Activated naive CD4-positive, alpha-beta T cell treated with anti-CD3 and anti-CD28 coated beads, Interleukin-2, amount 50 U/mL, for 24 hours (primary cell): ENCODE results near the gene RNF144A.
"Not testable (repeated sequence)": the region's sequence is repeated elsewhere in the genome, so short reads cannot be mapped to it uniquely, and the experiment has no call there.

Experiments
- H3K27ac Mint-ChIP-seq: one replicate; pipeline ENCODE4 v1.8.0; 2021; ENCODE audit warnings: mild to moderate bottlenecking, mixed read lengths
- H3K27me3 Mint-ChIP-seq: one replicate; pipeline ENCODE4 v1.8.0; 2021; ENCODE audit warnings: mixed read lengths
- H3K36me3 Mint-ChIP-seq: one replicate; pipeline ENCODE4 v1.8.0; 2021; ENCODE audit warnings: mixed read lengths
- H3K4me1 Mint-ChIP-seq: one replicate; pipeline ENCODE4 v1.8.0; 2021; ENCODE audit warnings: mixed read lengths
- H3K4me3 Mint-ChIP-seq: one replicate; pipeline ENCODE4 v1.8.0; 2021; ENCODE audit warnings: mild to moderate bottlenecking, mixed read lengths
- H3K9me3 Mint-ChIP-seq: one replicate; pipeline ENCODE4 v1.8.0; 2021; ENCODE audit warnings: mixed read lengths

Gene RNF144A

DNA sequence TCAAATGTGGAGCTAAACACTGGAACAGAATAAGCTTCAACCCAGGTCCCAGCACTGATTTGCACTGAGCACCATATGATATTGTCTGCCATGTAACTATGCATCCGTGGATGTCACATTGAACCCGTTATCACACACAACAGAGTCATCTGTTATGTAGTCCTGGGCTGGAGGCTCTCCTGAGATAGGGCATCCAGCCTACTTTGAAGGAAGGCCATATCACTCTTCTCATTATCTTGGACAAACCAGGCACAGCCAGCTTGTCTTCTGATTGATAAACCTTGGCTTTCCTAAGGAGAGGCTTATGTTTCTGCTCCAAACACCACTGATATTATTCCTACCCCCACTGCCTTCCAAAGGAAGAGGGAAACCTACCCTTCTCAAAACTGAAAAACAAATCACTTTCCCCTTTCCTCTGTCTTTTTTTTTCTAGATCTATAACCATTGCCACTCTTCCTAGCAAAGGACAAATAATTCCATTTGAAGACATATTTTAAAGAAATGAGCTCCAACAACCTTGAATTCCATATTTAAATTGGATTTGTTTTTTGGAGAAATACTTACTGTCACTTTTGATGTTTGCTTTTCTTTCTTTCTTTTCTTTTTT lies 23.2 kb upstream of the RNF144A start:
- H3K4me3 Mint-ChIP-seq: no peak overlapping the region
- H3K9me3 Mint-ChIP-seq: no peaks in the 10 kb centered on the region
- no peaks in the 10 kb centered on the region for H3K27me3 Mint-ChIP-seq
- H3K4me1 Mint-ChIP-seq: peaks cover 12% of the 10 kb centered on the region
- peak overlapping the region; percentile 57 for H3K27ac Mint-ChIP-seq
- H3K36me3 Mint-ChIP-seq: peaks cover 2% of the 10 kb centered on the region

DNA sequence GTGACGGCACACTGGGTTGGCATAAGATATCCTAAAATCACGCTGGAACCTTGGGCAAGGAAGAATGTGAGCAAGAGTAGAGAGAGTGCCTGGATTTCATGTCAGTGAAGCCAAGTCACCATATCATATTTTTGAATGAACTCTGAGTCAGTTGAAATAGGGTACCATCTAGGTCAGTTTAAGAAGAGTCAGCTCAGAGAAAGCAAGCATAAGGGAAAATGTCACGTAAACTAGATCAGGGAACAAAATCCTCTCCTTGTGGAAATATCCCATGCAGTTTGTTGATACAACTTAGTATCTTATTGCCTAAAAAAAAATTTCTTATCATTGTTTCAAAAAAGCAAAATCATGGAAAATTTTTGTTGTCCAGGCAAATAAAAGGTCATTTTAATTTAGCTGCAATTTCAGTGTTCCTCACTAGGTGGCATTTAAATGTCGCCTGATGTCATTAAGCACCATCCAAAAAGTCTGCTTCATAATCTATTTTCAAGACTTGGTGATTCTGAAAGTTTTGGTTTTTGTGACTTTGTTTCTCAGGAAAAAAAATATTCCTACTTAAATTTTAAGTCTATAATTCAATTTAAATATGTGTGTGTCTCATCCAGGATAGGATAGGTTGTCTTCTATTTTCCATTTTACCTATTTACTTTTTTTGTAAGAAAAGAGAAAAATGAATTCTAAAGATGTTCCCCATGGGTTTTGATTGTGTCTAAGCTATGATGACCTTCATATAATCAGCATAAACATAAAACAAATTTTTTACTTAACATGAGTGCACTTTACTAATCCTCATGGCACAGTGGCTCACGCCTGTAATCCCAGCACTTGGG lies 20.1 kb upstream of the RNF144A start:
- Mint-ChIP-seq H3K4me3 (no peak overlapping the region), H3K4me1 (peaks cover 22% of the 10 kb centered on the region), H3K27me3 (no peaks in the 10 kb centered on the region), H3K27ac (peak overlapping the region; percentile 94), H3K36me3 (peaks cover 17% of the 10 kb centered on the region), H3K9me3 (no peaks in the 10 kb centered on the region)

DNA sequence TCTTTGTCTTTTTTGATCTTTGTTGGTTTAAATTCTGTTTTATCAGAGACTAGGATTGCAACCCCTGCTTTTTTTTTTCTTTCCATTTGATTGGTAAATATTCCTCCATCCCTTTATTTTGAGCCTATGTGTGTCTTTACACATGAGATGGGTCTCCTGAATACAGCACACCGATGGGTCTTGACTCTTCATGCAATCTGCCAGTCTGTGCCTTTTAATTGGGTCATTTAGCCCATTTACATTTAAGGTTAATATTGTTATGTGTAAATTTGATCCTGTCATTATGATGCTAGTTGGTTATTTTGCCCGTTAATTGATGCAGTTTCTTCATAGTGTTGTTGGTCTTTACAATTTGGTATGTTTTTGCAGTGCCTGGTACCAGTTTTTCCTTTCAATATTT lies 14.6 kb upstream of the RNF144A start:
- not testable (repeated sequence) for H3K9me3 Mint-ChIP-seq, H3K27me3 Mint-ChIP-seq, H3K4me3 Mint-ChIP-seq, H3K27ac Mint-ChIP-seq
- H3K4me1 Mint-ChIP-seq: peaks cover 44% of the 10 kb centered on the region
- peaks cover 31% of the 10 kb centered on the region for H3K36me3 Mint-ChIP-seq

DNA sequence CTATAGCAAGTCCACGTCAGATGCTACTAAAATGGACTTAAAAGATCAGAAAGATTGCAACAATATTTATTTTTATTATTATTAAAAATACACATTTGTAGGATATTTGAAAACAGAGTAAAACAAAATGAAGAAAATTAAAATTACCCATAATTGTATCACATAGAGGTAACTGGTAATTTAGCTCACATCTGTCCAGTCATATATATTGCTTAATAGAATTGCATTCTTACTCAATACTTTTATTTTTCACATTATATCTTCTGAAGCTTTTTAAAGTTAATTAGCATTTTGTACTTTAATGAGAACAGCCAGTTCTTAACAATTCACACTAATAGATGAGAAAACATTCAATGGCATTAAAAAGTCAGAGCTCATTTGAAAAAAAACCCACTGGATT lies 11.5 kb upstream of the RNF144A start:
- Mint-ChIP-seq H3K9me3 (peaks cover 13% of the 10 kb centered on the region), H3K4me3 (no peak overlapping the region), H3K27ac (no peak overlapping the region), H3K36me3 (peaks cover 30% of the 10 kb centered on the region), H3K4me1 (peaks cover 62% of the 10 kb centered on the region), H3K27me3 (no peaks in the 10 kb centered on the region)

DNA sequence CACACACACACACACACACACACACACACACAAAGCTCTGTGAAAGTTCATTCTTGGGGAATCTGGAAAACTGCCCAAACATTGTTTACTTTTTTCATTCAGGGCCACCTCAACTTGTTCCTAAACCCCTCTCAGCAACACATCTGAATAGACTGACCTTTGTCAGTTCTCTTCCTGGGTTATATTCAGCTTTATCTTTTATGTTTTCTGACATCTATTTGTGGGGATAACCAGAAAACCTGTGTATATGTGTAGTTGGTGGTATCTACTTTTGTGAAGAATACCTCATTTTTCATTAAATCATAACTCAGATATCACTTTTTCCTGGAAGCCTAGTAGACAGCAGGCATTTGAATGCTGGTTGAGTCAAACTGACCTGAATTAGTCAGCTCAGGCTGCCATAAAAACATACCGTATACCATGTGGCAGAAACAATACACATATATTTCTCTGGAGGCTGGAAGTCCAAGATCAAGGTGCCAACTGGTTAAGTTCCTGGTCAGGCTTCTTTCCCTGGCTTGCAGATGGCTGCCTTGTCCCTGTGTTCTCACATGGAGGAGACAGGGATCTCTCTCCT lies 11.0 kb upstream of the RNF144A start:
- H3K27ac Mint-ChIP-seq: peak overlapping the region; percentile 97

DNA sequence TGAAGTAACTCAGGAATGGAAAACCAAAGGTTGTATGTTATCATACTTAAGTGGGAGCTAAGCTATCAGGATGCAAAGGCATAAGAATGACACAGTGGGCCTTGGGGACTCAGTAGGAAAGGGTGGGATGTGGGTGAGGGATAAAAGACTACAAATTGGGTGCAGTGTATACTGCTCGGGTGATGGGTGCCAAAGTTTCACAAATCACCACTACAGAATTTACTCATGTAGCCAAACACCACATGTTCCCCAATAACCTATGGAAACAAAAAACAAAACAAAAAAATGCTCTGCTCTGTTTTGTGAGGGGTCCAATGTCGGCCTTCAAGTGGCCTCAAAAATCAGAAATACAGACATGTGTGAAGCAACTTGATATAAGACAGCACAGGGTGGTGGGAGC lies 8.9 kb upstream of the RNF144A start:
- Mint-ChIP-seq H3K9me3 (peaks cover 10% of the 10 kb centered on the region), H3K36me3 (peaks cover 17% of the 10 kb centered on the region), H3K4me3 (peak overlapping the region; percentile 85), H3K27ac (peak overlapping the region; percentile 97), H3K4me1 (peaks cover 85% of the 10 kb centered on the region), H3K27me3 (no peaks in the 10 kb centered on the region)

More for the DNA sequence above, 11.0 kb upstream of the RNF144A start:
- Mint-ChIP-seq H3K27me3 (no peaks in the 10 kb centered on the region), H3K4me3 (peak overlapping the region; percentile 31), H3K4me1 (peaks cover 68% of the 10 kb centered on the region), H3K9me3 (peaks cover 13% of the 10 kb centered on the region), H3K36me3 (peaks cover 30% of the 10 kb centered on the region)

DNA sequence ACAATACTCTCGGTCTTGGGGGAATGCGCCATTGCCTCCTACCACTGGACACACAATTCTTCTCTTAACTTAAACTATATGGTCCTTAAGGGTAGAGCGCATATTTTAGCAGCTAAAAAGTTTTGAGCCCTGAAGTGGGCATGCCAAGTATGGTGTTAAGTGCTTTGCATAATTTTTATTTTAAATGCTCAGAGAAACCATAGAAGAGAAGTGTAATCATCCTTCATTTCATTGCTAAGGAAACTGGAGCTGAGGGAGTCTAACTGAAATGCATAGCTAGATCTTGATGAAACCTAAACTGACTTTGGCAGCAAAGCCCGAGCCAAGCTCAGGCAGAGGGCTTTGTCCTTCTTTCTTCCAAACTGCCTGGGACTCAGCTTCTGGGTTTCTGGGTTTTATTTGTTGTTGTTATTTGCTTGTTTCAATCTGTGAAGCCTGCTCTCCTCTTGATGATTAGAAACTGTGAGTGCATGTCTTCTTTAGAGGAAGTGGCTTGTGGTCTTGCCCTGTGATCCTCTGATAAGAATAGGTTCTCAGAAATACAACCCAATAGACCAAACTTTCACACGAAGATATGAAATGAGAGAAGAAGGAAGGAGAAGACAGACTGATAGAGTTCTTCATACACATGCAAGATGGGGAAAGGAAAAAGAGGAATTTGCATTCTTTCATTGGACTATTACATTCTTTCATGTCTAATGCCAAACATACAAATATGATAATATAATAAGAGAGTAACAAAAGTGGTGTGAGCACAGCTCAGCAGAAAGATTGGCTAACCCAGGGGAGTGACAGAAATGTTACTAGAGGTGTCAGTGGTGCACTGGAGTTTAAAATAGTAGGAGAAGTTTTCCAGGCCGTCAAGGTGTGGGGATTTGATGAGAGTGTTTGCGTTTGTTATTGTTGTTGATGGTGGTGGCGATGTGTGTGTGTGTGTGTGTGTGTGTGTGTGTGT lies 7.5 kb upstream of the RNF144A start:
- H3K36me3 Mint-ChIP-seq: peaks cover 16% of the 10 kb centered on the region

DNA sequence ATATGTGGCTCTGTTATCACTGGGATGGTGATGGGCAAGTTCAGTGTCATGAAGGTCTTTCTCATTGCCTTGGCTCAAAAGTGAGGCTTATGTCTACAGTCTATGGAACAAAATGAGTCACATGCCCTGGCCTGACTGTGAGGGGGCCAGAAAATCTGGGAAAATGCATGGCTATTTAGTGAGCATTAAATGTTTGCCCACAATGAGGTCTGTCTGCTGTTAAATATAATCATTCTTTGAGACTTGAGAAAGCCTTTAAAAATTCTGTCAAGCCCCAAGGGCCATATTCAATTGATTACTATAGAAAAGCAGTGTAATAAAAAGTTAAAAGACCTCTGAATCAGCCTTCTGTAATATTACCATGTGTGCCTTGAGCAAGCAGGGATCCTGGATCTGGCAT lies 5.5 kb upstream of the RNF144A start:
- peak overlapping the region; percentile 97 for H3K27ac Mint-ChIP-seq
- peaks cover 14% of the 10 kb centered on the region for H3K36me3 Mint-ChIP-seq
- peaks cover 6% of the 10 kb centered on the region for H3K9me3 Mint-ChIP-seq
- peak overlapping the region; percentile 78 for H3K4me3 Mint-ChIP-seq
- peaks cover 98% of the 10 kb centered on the region for H3K4me1 Mint-ChIP-seq
- H3K27me3 Mint-ChIP-seq: no peaks in the 10 kb centered on the region

More for the DNA sequence above, 7.5 kb upstream of the RNF144A start:
- Mint-ChIP-seq H3K27me3 (no peaks in the 10 kb centered on the region), H3K4me3 (peak overlapping the region; percentile 85), H3K27ac (peak overlapping the region; percentile 97), H3K9me3 (peaks cover 6% of the 10 kb centered on the region), H3K4me1 (peaks cover 93% of the 10 kb centered on the region)

DNA sequence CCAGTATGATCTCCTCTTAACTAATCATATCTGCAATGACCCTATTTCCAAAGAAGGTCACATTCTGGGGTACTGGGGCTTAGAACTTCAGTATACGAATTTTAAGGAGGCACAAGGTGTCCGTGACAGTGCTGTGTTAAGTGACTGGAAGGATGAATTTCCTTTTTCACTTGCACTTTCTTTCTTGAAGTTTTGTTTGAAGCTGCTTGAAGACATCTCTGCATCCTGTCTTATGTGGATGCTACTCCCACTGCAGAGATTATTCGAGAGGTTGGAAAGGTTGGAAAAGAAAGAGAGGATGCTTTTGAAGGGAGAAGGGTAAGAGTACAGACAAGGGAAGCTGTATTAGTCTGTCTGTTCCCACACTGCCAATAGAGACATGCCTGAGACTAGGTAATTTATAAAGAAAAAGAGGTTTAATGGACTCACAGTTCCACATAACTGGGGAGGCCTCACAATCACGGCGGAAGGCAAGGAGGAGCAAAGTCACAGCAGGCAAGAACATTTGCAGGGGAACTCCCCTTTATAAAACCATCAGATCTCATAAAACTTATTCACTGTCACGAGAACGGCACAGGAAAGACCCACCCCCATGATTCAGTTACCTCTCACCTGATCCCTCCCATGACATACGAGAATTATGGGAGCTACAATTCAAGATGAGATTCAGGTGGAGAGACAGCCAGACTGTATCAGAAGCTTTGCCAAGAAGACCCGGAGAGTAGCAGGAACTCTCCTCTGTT lies 3.6 kb upstream of the RNF144A start:
- Mint-ChIP-seq H3K36me3 (peaks cover 9% of the 10 kb centered on the region), H3K27ac (peak overlapping the region; percentile 98)

DNA sequence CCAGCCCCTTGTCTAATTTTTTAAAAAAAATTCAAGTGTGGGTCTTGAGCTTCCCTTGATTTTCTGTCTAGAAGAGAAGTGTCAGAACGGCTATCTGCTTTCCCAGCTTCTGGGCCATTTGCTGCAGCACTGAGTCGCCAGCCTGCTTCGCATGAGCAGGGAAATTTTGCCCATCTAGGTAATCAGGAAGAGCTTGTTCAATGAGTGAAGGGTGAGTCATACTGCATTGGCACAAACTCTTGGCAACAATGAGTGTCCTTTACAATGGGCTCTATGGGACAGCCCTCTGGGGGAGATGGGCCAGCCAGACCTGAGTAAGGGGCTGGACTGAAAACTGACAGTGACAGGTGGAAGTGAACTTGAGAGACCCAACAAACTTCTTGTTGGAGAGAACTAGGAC lies 2.4 kb upstream of the RNF144A start:
- no peaks in the 10 kb centered on the region for H3K9me3 Mint-ChIP-seq
- peaks cover 13% of the 10 kb centered on the region for H3K36me3 Mint-ChIP-seq
- no peaks in the 10 kb centered on the region for H3K27me3 Mint-ChIP-seq
- peak overlapping the region; percentile 61 for H3K4me3 Mint-ChIP-seq
- peak overlapping the region; percentile 98 for H3K27ac Mint-ChIP-seq
- peaks cover 81% of the 10 kb centered on the region for H3K4me1 Mint-ChIP-seq

More for the DNA sequence above, 3.6 kb upstream of the RNF144A start:
- peaks cover 81% of the 10 kb centered on the region for H3K4me1 Mint-ChIP-seq
- no peaks in the 10 kb centered on the region for H3K27me3 Mint-ChIP-seq
- H3K9me3 Mint-ChIP-seq: no peaks in the 10 kb centered on the region
- peak overlapping the region; percentile 89 for H3K4me3 Mint-ChIP-seq

DNA sequence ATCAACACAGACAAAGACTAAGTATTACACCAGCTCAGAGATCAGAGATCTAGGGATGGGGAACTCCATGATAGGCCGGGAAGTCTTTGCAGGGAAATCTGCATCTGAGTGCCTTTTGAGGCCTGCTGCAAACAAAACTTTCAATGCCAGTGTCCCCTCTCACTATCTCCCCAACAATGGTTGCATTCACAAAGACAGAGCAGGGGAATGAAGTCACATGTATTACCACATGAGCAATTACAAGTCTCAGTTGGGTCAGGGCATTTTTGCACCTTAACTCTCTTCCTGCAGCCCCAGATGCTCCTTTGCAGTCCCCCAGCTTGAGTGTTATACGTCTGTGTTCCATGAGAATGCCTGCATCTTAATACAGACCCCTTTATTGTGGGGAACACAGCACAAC lies 1.8 kb upstream of the RNF144A start:
- peaks cover 10% of the 10 kb centered on the region for H3K36me3 Mint-ChIP-seq
- peak overlapping the region; percentile 98 for H3K27ac Mint-ChIP-seq
- H3K4me3 Mint-ChIP-seq: peak overlapping the region; percentile 61
- H3K9me3 Mint-ChIP-seq: no peaks in the 10 kb centered on the region
- H3K4me1 Mint-ChIP-seq: peaks cover 81% of the 10 kb centered on the region
- no peaks in the 10 kb centered on the region for H3K27me3 Mint-ChIP-seq

DNA sequence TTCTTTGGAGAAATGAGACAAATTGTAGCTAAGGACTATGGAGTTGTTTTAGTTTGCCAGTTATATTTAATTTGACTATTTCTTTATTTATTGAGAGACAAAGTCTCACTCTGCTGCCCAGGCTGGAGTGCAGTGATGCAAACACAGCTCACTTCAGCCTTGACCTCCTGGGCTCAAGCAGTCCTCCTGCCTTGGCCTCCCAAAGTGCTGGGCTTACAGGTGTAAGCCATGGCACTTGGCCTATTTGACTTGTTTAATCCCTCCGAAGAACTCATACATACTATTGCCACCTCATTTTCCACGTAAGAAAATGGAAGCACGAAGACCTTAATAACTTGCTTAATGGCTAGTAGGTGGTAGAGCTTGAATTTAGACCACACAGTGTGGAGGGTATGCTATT lies 988 bp upstream of the RNF144A start:
- H3K36me3 Mint-ChIP-seq: peaks cover 10% of the 10 kb centered on the region
- peaks cover 81% of the 10 kb centered on the region for H3K4me1 Mint-ChIP-seq
- H3K27me3 Mint-ChIP-seq: no peaks in the 10 kb centered on the region

DNA sequence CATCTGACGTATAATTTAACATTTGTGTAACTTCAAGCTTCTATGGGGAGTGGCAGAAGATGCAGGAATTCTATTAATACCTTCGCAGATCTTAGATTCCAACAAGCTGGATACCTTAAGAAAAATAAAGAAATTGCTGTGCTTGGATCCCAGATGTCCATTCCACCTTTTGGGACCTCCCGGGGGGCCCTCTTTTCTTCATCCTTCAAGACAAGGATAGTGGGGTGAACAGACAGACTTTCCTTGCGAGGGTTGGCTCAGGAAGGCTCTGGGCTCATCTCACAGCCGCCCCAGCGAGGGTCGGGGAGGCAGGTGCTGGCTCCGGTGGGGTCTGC lies 509 bp upstream of the RNF144A start:
- H3K36me3 Mint-ChIP-seq: peaks cover 10% of the 10 kb centered on the region
- no peaks in the 10 kb centered on the region for H3K27me3 Mint-ChIP-seq
- H3K4me3 Mint-ChIP-seq: peak overlapping the region; percentile 74
- H3K4me1 Mint-ChIP-seq: peaks cover 81% of the 10 kb centered on the region
- no peaks in the 10 kb centered on the region for H3K9me3 Mint-ChIP-seq
- peak overlapping the region; percentile 72 for H3K27ac Mint-ChIP-seq

More for the DNA sequence above, 988 bp upstream of the RNF144A start:
- H3K4me3 Mint-ChIP-seq: peak overlapping the region; percentile 74
- H3K27ac Mint-ChIP-seq: peak overlapping the region; percentile 59
- no peaks in the 10 kb centered on the region for H3K9me3 Mint-ChIP-seq

DNA sequence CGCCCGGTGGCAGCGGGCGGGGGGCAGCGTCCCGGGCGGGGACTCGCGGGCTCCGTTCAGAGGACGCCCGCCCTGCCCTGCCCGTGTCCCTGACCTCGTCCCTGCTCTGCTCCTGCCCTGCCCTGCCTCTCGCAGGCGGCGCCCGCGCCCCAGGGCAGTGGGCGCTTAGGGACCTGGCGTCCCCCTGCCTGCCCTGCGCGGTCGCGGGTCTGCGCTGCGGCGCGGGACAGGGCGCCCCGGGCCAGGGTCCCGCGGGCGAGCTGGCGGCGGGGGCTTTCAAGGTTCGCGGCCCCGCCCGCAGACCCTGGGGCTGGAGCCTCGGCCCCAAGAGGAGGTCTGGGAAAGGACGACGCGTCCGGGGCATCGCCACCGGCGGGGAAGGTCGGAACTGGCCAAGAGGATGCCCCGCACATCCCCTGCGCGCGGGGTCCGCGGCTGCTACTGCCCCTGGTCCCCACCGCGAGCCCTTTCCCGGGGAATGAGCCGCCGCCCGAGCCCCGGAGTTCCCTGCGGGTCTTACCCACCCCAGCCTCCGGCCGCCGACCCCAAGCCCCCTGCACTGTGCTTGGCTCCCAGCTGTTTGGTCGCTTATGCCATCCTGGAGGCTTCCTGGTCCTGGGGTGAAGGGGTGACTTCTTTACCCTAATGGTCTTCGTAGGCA lies 679 bp downstream of the RNF144A start:
- H3K36me3 Mint-ChIP-seq: peaks cover 7% of the 10 kb centered on the region
- no peak overlapping the region for H3K27ac Mint-ChIP-seq
- no peaks in the 10 kb centered on the region for H3K27me3 Mint-ChIP-seq
- peak overlapping the region; percentile 75 for H3K4me3 Mint-ChIP-seq
- H3K4me1 Mint-ChIP-seq: peaks cover 79% of the 10 kb centered on the region
- no peaks in the 10 kb centered on the region for H3K9me3 Mint-ChIP-seq
